NOMO-1 (cell line): ENCODE measurements around the gene ZBTB42.
"Not testable (repeated sequence)": the region's sequence is repeated elsewhere in the genome, so short reads cannot be mapped to it uniquely, and the experiment has no call there.

Experiments
- DNase-seq, 2 experiments: peaks; one replicate each; lab custom pipeline; 2025; ENCODE audit not compliant: unreplicated experiment in 2 of 2; lab: John Stamatoyannopoulos, UW

Gene ZBTB42

GRCh38 chr14:104830781-104831180 lies 29.9 kb downstream of the ZBTB42 start:
- DNase-seq = no peak

GRCh38 chr14:104836171-104836935 lies 35.5 kb downstream of the ZBTB42 start:
- not testable (repeated sequence) for DNase-seq

GRCh38 chr14:104841730-104842129 lies 40.8 kb downstream of the ZBTB42 start:
- DNase-seq = no peak

GRCh38 chr14:104843006-104843405 lies 42.1 kb downstream of the ZBTB42 start:
- DNase-seq = no peak

- DNase-seq = no peak
Observed at GRCh38 chr14:104843442-104844305, 42.8 kb downstream of the ZBTB42 start.

- no peak for DNase-seq
Observed at GRCh38 chr14:104844306-104845032, 43.6 kb downstream of the ZBTB42 start.

- DNase-seq = no peak
Observed at GRCh38 chr14:104845033-104845666, 44.2 kb downstream of the ZBTB42 start.

GRCh38 chr14:104845834-104846441 lies 45.0 kb downstream of the ZBTB42 start:
- no peak for DNase-seq

- DNase-seq = no peak
Observed at GRCh38 chr14:104852280-104852663, 51.4 kb downstream of the ZBTB42 start.
